HG03354 (cell line): Measurements from ENCODE around the gene UBR3.
"Not testable (repeated sequence)": the region's sequence is repeated elsewhere in the genome, so short reads cannot be mapped to it uniquely, and the experiment has no call there.

Experiments used
- ATAC-seq: cut with Tn5 transposase; IDR thresholded peaks from one replicate; pipeline ENCODE4 v1.9.1; 2021; ENCODE audit warnings: mild to moderate bottlenecking; ENCODE audit not compliant: unreplicated experiment, poor library complexity, severe bottlenecking

UBR3 gene

GRCh38 chr2:170086117-170086688, 258.9 kb downstream of the UBR3 start:
- no peak for ATAC-seq

DNA sequence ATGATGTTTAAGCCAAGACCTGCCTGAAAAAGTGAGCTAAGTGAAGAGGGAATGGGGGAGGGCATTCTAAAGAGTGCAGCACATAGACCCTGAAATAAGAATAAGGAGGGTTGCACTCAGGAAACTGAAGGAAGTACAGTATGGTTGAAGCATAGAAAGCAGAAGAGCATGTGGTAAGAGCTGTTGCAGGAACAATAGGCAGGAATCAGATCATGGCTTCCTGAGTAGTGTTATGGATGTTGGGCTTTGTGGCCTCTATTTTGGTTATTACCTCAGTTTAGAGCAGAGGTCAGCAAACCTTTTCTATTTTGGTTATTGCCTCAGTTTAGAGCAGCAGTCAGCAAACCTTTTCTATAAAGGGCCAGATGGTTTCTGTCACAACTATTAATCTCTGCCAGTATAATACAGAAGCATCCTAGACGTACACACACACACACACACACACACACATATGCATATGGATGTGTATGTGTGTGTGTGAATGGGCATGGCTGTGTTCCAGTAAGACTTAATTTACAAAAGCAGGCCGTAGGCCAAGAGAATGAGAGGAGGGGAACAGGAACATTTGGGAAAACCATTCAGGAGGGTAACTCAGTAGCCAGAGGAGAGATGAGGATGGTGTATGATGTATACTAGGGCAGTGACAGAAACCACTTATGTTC, 259.6 kb downstream of the UBR3 start:
- no peak for ATAC-seq

DNA sequence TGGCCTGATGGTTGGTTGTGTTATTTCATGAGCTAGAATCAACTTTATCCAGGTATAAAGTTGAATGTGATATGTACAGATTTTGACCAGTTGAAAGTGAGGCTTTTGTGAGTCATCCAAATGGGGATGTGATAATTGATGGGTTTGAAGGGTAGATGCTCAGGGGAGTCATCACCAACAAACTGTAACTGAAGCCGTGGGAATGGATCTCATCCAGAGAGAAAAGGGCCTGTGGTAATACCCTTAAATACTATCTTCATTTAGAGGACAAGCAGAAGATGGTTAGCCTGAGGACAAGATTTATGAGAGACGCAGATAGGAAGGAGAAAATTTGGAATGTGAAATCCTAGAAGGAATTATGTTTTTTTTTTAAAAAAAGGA, 260.1 kb downstream of the UBR3 start:
- no peak for ATAC-seq

DNA sequence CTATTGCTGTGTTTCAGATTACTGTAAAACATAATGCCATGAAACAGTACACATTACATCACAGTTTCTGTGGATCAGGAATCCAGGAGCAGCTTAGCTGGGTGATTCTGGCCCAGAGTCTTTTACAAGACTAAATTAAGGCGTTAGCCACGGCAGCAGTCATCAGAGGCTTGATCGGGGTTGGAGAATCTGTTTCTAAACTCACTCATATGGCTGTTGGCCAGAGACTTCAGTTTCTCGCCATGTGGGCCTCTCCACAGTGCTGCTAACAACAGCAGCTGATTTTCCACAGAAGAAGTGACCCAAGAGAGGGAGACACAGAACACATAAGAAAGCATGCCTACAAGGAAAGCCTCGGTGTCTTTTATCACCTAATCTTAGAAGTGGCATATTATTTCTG, 261.5 kb downstream of the UBR3 start:
- ATAC-seq: no peak

GRCh38 chr2:170090229-170090628, 263.0 kb downstream of the UBR3 start:
- no peak for ATAC-seq

GRCh38 chr2:170091436-170091835, 264.2 kb downstream of the UBR3 start:
- no peak for ATAC-seq

DNA sequence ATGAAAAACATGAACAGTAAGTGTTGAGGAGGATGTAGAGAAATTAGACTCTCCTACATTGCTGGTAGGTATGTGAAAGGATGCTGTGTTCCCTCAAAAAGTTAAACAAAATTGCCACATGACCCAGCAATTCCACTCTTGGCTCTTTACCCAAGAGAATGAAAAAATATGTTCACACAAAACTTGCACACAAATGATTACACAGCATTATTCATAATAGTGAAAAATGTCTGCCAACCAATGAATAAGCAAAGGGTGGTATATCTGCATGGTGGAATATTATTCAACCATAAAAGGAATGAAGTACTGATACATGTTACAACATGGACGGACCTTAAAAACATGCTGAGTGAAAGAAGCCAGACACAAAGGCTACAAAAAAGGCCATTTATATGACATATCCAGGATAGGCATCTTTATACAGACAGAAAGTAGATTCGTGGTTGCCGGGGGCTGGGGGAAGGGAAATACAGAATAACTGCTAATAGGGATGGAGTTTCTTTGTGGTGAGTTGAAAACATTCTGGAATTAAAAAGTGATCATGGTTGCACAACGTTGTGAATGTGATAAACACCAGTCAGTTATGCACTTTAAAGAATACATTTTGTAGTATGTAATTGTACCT, 265.3 kb downstream of the UBR3 start:
- no peak for ATAC-seq

GRCh38 chr2:170095380-170095779, 268.1 kb downstream of the UBR3 start:
- no peak for ATAC-seq

- ATAC-seq: no peak
Observed at GRCh38 chr2:170098626-170099312, 271.5 kb downstream of the UBR3 start.

- no peak for ATAC-seq
Observed at GRCh38 chr2:170101789-170102188, 274.5 kb downstream of the UBR3 start.

- no peak for ATAC-seq
Observed at GRCh38 chr2:170106102-170106840, 279.0 kb downstream of the UBR3 start.

DNA sequence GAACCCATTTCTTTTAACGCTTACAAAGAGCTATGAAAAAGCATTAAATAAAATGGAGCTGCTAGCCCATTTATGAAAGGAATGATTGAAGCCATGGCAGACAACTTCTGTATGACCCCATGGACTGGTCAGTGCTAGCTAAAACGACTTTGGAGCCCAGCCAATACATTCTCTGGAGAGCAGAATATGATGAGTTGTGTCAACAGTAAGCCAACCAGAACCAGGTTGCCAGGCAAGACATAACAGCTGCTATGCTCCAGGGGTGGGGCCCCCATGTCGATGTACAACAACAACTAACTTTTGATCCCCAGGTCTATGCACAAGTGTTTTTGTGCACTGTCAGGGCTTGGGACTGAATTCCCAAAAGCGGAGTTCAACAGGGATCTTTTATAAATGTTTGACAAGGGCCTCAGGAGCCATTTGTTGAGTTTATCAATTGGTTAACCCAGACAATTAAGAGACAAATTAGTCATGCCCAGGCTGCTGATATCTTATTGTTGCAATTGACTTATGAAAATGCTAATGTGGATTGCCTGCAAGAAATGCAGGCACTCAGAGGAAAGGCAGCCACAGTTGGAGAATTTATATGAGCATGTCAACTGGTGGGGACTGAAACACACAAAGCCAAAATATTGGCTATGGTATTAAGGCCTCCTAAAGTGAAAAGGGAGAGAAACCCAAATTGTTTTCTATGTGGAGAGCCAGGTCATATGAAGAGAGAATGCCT, 286.1 kb downstream of the UBR3 start:
- no peak for ATAC-seq

- no peak for ATAC-seq
Observed at GRCh38 chr2:170115501-170116229, 288.4 kb downstream of the UBR3 start.

DNA sequence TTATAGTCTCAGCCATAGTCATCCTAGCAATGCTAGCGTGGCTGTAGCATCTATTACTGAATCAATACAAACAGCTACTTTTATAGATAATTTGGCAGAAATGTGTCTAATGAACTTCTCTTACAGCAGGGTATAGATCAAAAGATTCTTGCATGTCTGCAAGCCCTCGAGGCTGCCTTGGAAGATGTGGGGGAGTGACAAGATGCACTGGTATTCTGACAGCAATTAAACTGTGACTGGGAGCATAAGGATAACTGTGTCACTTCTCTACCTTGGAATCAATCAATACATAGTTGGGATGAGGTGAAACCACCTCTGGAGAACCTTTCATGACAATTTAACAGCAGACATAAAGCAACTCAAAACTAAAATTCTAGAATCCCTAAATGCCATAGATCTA, 291.4 kb downstream of the UBR3 start:
- no peak for ATAC-seq

- not testable (repeated sequence) for ATAC-seq
Observed at GRCh38 chr2:170119326-170119725, 292.1 kb downstream of the UBR3 start.

DNA sequence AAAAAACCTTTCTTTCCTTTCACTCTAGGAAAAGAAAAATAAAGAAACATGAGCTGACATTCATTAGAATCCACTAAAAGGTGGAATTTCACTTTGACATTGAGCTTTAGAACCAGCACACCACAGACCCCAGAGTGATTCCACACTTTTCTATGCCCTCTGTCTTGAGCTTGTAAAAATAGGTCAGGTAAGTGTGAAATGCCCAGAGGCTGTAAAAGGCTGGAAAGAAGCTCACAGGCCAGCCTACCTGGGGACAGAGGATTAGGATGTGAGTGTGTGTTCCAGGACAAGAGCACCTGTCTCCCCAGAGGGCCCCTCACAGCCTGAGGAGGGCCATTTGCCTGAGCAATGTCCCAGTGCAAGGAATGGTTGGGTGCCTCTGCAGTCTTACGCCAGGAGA, 294.4 kb downstream of the UBR3 start:
- no peak for ATAC-seq

- no peak for ATAC-seq
Observed at GRCh38 chr2:170122883-170123547, 295.8 kb downstream of the UBR3 start.

DNA sequence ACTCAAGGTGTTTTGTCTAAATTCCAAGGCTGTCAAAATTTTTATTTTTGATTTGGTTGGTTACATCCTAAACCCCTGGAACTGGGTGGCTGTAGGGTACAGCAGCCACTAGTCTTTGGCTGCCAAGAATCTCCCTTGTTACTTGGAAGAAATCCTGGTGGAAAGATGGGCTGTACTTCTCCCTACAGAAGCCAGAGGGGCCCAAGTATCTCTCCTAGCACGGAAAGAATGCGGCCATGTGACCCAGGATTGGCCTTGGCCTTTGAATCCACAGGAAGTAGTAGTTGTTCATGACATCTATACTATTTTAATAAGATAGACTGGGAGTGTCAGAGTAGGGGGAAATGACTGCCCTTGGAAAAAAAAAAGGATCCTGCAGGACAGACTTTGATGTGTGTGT, 296.3 kb downstream of the UBR3 start:
- ATAC-seq: no peak
